HL-60 (cell line): ENCODE results near the gene LOXL1.

Experiments
- CTCF ChIP-seq: IDR thresholded peaks from one replicate; pipeline ENCODE4 v1.5.1; 2011; ENCODE audit warnings: low read length, control low read depth, inconsistent platforms; ENCODE audit not compliant: insufficient read depth
- POLR2AphosphoS5 ChIP-seq: IDR thresholded peaks from 2 replicates; pipeline ENCODE4 v1.6.1; 2012; ENCODE audit warnings: low read depth
- SPI1 ChIP-seq: IDR thresholded peaks from 2 replicates; pipeline ENCODE4 v1.6.1; 2012; ENCODE audit warnings: low read depth, mild to moderate bottlenecking, borderline replicate concordance
- TF ChIP-seq, protein P1 (sequence below): IDR thresholded peaks from 2 replicates; pipeline ENCODE4 v1.6.1; 2012; ENCODE audit warnings: low read depth; ENCODE audit not compliant: insufficient replicate concordance

- TF ChIP-seq CTCF: no peak
- TF ChIP-seq POLR2AphosphoS5: no peak
- no peak for TF ChIP-seq SPI1
- TF ChIP-seq, protein P1, sequence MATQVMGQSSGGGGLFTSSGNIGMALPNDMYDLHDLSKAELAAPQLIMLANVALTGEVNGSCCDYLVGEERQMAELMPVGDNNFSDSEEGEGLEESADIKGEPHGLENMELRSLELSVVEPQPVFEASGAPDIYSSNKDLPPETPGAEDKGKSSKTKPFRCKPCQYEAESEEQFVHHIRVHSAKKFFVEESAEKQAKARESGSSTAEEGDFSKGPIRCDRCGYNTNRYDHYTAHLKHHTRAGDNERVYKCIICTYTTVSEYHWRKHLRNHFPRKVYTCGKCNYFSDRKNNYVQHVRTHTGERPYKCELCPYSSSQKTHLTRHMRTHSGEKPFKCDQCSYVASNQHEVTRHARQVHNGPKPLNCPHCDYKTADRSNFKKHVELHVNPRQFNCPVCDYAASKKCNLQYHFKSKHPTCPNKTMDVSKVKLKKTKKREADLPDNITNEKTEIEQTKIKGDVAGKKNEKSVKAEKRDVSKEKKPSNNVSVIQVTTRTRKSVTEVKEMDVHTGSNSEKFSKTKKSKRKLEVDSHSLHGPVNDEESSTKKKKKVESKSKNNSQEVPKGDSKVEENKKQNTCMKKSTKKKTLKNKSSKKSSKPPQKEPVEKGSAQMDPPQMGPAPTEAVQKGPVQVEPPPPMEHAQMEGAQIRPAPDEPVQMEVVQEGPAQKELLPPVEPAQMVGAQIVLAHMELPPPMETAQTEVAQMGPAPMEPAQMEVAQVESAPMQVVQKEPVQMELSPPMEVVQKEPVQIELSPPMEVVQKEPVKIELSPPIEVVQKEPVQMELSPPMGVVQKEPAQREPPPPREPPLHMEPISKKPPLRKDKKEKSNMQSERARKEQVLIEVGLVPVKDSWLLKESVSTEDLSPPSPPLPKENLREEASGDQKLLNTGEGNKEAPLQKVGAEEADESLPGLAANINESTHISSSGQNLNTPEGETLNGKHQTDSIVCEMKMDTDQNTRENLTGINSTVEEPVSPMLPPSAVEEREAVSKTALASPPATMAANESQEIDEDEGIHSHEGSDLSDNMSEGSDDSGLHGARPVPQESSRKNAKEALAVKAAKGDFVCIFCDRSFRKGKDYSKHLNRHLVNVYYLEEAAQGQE: no peak
These were observed 52.6 kb downstream of the LOXL1 start for GRCh38 chr15:73978896-73979295.
